ENCODE data around the gene MBNL2. TPM values are rescaled to one million over a fixed set of nuclear protein-coding genes. Genes with fewer than 3 reads are reported as not detected.

Gene MBNL2
- total and polyA plus RNA-seq, 10 of the 15 experiments (the other 5 are each of a cell fraction or from before 2014, with no cell fraction given): 1.6 to 9.7 (median 6.7) TPM

DNA sequence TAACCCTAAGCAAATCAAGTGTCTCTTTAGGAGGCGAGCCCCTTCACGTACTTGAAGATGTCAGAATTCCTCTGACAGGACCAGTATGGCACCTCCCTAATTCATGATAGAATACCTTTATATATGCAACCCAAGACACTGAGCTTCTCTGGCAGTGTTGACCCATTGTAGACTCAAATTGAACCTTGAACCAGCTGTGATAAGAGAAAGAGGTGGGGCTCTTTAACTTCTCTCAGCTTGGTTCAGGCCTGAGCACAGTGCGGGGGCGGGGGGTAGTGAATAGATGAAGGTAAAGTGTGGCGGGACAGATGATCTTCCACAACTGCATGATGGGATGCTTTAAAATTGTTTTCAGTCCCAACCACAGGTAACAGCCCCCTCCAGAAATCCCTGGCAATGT, 12.1 kb downstream of the MBNL2 start (continued):
- no peak for TF ChIP-seq BCL3 (IDR thresholded peaks at IDR 0.05; ENCODE audit: borderline replicate concordance, insufficient read depth, low read depth, low read length, poor library complexity, severe bottlenecking)
- TF ChIP-seq MAX (IDR thresholded peaks at IDR 0.05; ENCODE audit: low read depth, low read length): no peak
- TF ChIP-seq DPF2 (IDR thresholded peaks at IDR 0.05): no peak
- TF ChIP-seq, protein P1, sequence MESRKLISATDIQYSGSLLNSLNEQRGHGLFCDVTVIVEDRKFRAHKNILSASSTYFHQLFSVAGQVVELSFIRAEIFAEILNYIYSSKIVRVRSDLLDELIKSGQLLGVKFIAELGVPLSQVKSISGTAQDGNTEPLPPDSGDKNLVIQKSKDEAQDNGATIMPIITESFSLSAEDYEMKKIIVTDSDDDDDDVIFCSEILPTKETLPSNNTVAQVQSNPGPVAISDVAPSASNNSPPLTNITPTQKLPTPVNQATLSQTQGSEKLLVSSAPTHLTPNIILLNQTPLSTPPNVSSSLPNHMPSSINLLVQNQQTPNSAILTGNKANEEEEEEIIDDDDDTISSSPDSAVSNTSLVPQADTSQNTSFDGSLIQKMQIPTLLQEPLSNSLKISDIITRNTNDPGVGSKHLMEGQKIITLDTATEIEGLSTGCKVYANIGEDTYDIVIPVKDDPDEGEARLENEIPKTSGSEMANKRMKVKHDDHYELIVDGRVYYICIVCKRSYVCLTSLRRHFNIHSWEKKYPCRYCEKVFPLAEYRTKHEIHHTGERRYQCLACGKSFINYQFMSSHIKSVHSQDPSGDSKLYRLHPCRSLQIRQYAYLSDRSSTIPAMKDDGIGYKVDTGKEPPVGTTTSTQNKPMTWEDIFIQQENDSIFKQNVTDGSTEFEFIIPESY (IDR thresholded peaks at IDR 0.05): no peak
- no peak for TF ChIP-seq PAX8 (IDR thresholded peaks at IDR 0.05)
- TF ChIP-seq, protein P2, sequence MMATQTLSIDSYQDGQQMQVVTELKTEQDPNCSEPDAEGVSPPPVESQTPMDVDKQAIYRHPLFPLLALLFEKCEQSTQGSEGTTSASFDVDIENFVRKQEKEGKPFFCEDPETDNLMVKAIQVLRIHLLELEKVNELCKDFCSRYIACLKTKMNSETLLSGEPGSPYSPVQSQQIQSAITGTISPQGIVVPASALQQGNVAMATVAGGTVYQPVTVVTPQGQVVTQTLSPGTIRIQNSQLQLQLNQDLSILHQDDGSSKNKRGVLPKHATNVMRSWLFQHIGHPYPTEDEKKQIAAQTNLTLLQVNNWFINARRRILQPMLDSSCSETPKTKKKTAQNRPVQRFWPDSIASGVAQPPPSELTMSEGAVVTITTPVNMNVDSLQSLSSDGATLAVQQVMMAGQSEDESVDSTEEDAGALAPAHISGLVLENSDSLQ (IDR thresholded peaks at IDR 0.05): no peak
- TF ChIP-seq SPI1 (IDR thresholded peaks at IDR 0.05; ENCODE audit: borderline replicate concordance, insufficient read depth, low read depth, low read length): no peak
- TF ChIP-seq SRF (IDR thresholded peaks at IDR 0.05; ENCODE audit: low read depth in 2 of 2, low read length in 2 of 2): no peak
- no peak for TF ChIP-seq STAT1 (conservative IDR thresholded peaks at IDR 0.05)

Data from GM12878 (cell line).